ENCODE measurements around the gene USP15. TPM values are rescaled to one million over a fixed set of nuclear protein-coding genes. Genes with fewer than 3 reads are reported as not detected.

The USP15 gene
- polyA plus RNA-seq, 1 donor (not counting 4 experiments of a cell fraction or from before 2014, with no cell fraction given), result 66.5 TPM

- H2AFZ ChIP-seq (ENCODE audit: control insufficient read depth, low read length), result no peak overlapping the region
- no peaks in the 10 kb centered on the region for H3K27me3 ChIP-seq (ENCODE audit: control insufficient read depth, extremely low read depth, insufficient read depth, low read length)
- peaks cover 6% of the 10 kb centered on the region for H4K20me1 ChIP-seq (ENCODE audit: control insufficient read depth, extremely low read depth, insufficient read depth, low read length)
- TF ChIP-seq EZH2 (IDR thresholded peaks at IDR 0.05; ENCODE audit: low read length) (no peak), CTCF (optimal IDR thresholded peaks at IDR 0.05 in 1 of 3, IDR thresholded peaks at IDR 0.05 in 1 of 3, conservative IDR thresholded peaks at IDR 0.05 in 1 of 3; ENCODE audit: extremely low read depth in 1 of 3, insufficient read depth in 2 of 3, low read length in 3 of 3) (no peak)
- dilution Hi-C loops (cut with MboI; ENCODE audit: extremely low pct_ligation_motif_present, low sequenced_read_pairs), result no loop called here
- no peaks in the 10 kb centered on the region for H3K9me3 ChIP-seq (ENCODE audit: control insufficient read depth, low read depth, low read length)
- DNase-seq (ENCODE audit: low read depth, low spot score) (no peak), FAIRE-seq (no peak)
- no peak overlapping the region for H3K4me3 ChIP-seq (ENCODE audit: control insufficient read depth in 2 of 3, extremely low read depth in 1 of 3, insufficient read depth in 2 of 3, low read depth in 1 of 3, low read length in 3 of 3)
- no peak overlapping the region for H3K27ac ChIP-seq (ENCODE audit: control insufficient read depth, insufficient read depth, low read length)
- no peak overlapping the region for H3K4me2 ChIP-seq (ENCODE audit: control insufficient read depth, extremely low read depth, insufficient read depth, low read depth, low read length)
- no peak overlapping the region for H3K9ac ChIP-seq (ENCODE audit: control insufficient read depth, extremely low read depth, insufficient read depth, low read length)
- H3K36me3 ChIP-seq (ENCODE audit: control insufficient read depth in 2 of 2, extremely low read depth in 1 of 2, insufficient read depth in 2 of 2, low read length in 2 of 2), result no peaks in the 10 kb centered on the region
- H3K9me1 ChIP-seq (ENCODE audit: control insufficient read depth, extremely low read depth, insufficient read depth, low read length), result peaks cover under 1% of the 10 kb centered on the region
- peaks cover 9% of the 10 kb centered on the region for H3K4me1 ChIP-seq (ENCODE audit: control insufficient read depth, extremely low read depth, insufficient read depth, low read length)
- H3K79me2 ChIP-seq (ENCODE audit: control insufficient read depth, insufficient read depth, low read length), result peaks cover 99% of the 10 kb centered on the region
Measured at GRCh38 chr12:62272936-62273552, 12.8 kb downstream of the USP15 start.

GRCh38 chr12:62273724-62274380 lies 13.6 kb downstream of the USP15 start:
- H3K4me1 ChIP-seq (ENCODE audit: control insufficient read depth, extremely low read depth, insufficient read depth, low read length), result peaks cover 3% of the 10 kb centered on the region
- FAIRE-seq (no peak), DNase-seq (ENCODE audit: low read depth, low spot score) (no peak)
- no peak overlapping the region for H3K4me2 ChIP-seq (ENCODE audit: control insufficient read depth, extremely low read depth, insufficient read depth, low read depth, low read length)
- peaks cover 3% of the 10 kb centered on the region for H3K9me1 ChIP-seq (ENCODE audit: control insufficient read depth, extremely low read depth, insufficient read depth, low read length)
- H3K9me3 ChIP-seq (ENCODE audit: control insufficient read depth, low read depth, low read length), result no peaks in the 10 kb centered on the region
- no peaks in the 10 kb centered on the region for H3K27me3 ChIP-seq (ENCODE audit: control insufficient read depth, extremely low read depth, insufficient read depth, low read length)
- H3K36me3 ChIP-seq (ENCODE audit: control insufficient read depth in 2 of 2, extremely low read depth in 1 of 2, insufficient read depth in 2 of 2, low read length in 2 of 2), result no peaks in the 10 kb centered on the region
- H3K27ac ChIP-seq (ENCODE audit: control insufficient read depth, insufficient read depth, low read length), result no peak overlapping the region
- peaks cover 6% of the 10 kb centered on the region for H4K20me1 ChIP-seq (ENCODE audit: control insufficient read depth, extremely low read depth, insufficient read depth, low read length)
- dilution Hi-C loops (cut with MboI; ENCODE audit: extremely low pct_ligation_motif_present, low sequenced_read_pairs), result no loop called here
- no peak overlapping the region for H3K9ac ChIP-seq (ENCODE audit: control insufficient read depth, extremely low read depth, insufficient read depth, low read length)
- H2AFZ ChIP-seq (ENCODE audit: control insufficient read depth, low read length), result no peak overlapping the region
- TF ChIP-seq EZH2 (IDR thresholded peaks at IDR 0.05; ENCODE audit: low read length) (no peak), CTCF (optimal IDR thresholded peaks at IDR 0.05 in 1 of 3, IDR thresholded peaks at IDR 0.05 in 1 of 3, conservative IDR thresholded peaks at IDR 0.05 in 1 of 3; ENCODE audit: extremely low read depth in 1 of 3, insufficient read depth in 2 of 3, low read length in 3 of 3) (no peak)
- peaks cover 99% of the 10 kb centered on the region for H3K79me2 ChIP-seq (ENCODE audit: control insufficient read depth, insufficient read depth, low read length)
- H3K4me3 ChIP-seq (ENCODE audit: control insufficient read depth in 2 of 3, extremely low read depth in 1 of 3, insufficient read depth in 2 of 3, low read depth in 1 of 3, low read length in 3 of 3), result no peak overlapping the region
